HepG2 (cell line): ENCODE measurements around the gene SLC6A4. TPM values are rescaled to one million over a fixed set of nuclear protein-coding genes. Genes with fewer than 3 reads are reported as not detected.

Source experiments
- ATAC-seq: fragments of 200-7000 bp; cut with Tn5 transposase; 3 replicates; pipeline ENCODE4 v1.9.1; 2020; ENCODE audit warnings: mild to moderate bottlenecking, moderate library complexity
- BruUV-seq: library from RNA; stranded (reverse); fragments of 400-500 nt; replicated peaks from 2 replicates; lab custom pipeline; 2021; lab: Mats Ljungman, UMichigan
- CTCF ChIA-PET: fragments of 300-600 bp; formaldehyde crosslinking; extraction: SDS; loops from one replicate; lab custom pipeline; 2021; ENCODE audit warnings: low total read pairs, inconsistent platforms, low intra/inter-chr PET ratio; lab: Yijun Ruan, JAX
- POLR2A ChIA-PET: fragments of 350-600 bp; sonication (Branson Sonifier 250); formaldehyde crosslinking; loops from one replicate; lab custom pipeline; 2020; ENCODE audit warnings: antibody characterized with exemption, inconsistent platforms; lab: Yijun Ruan, JAX
- DNase-seq: peaks from one replicate; pipeline ENCODE4 v3.0.0-alpha.2; 2015; ENCODE audit warnings: low spot score
- FAIRE-seq: peaks from 3 replicates; lab custom pipeline; 2011; peaks lifted over from hg19 to GRCh38; lab: Jason Lieb, UNC
- H2AFZ ChIP-seq: one replicate; pipeline ENCODE4 v1.6.1; 2011; ENCODE audit warnings: low read length, inconsistent platforms
- H3K27ac ChIP-seq: fragments of 300-600 bp; 3 replicates; pipeline ENCODE4 v1.8.0; 2011; ENCODE audit warnings: mixed run types, mild to moderate bottlenecking, mixed read lengths, low read length, inconsistent platforms; ENCODE audit not compliant: insufficient read depth; ENCODE audit errors: extremely low read length
- H3K27me3 ChIP-seq, 2 experiments: fragments of 200-600 bp in 1 of 2; 2 replicates in 1 of 2; 3 replicates in 1 of 2; pipeline versions ENCODE4 v1.6.0 to v1.8.0; 2011; ENCODE audit warnings: low read length in 2 of 2, mild to moderate bottlenecking in 2 of 2, moderate library complexity in 2 of 2, inconsistent platforms in 1 of 2; ENCODE audit not compliant: insufficient read depth in 2 of 2, control insufficient read depth in 1 of 2
- H3K36me3 ChIP-seq, 2 experiments: fragments of 200-600 bp in 1 of 2; replicated peaks in 1 of 2; 2 replicates in 1 of 2; 3 replicates in 1 of 2; pipeline versions ENCODE4 v1.5.1 to v1.8.0; 2011; ENCODE audit warnings: low read length in 2 of 2, inconsistent platforms in 1 of 2; ENCODE audit not compliant: insufficient read depth in 2 of 2, control insufficient read depth in 1 of 2
- H3K4me1 ChIP-seq: 2 replicates; pipeline ENCODE4 v1.5.1; 2012; ENCODE audit warnings: low read length, inconsistent platforms; ENCODE audit not compliant: insufficient read depth
- H3K4me2 ChIP-seq: 2 replicates; pipeline ENCODE4 v1.6.0; 2011; ENCODE audit warnings: low read depth, low read length, inconsistent platforms
- H3K4me3 ChIP-seq, 3 experiments: fragments of 200-600 bp in 1 of 3; sonication (generic), shearing (Covaris generic) in 1 of 3; replicated peaks in 1 of 3; 2 replicates each; pipeline ENCODE4 v1.5.1; 2011 to 2016; ENCODE audit warnings: low read length in 3 of 3, inconsistent platforms in 2 of 3, low read depth in 2 of 3, mild to moderate bottlenecking in 2 of 3, control low read depth in 1 of 3, mixed read lengths in 1 of 3; ENCODE audit not compliant: insufficient read depth in 1 of 3
- H3K79me2 ChIP-seq: one replicate; pipeline ENCODE4 v1.6.1; 2011; ENCODE audit warnings: low read length, inconsistent platforms; ENCODE audit not compliant: insufficient read depth
- H3K9ac ChIP-seq: 2 replicates; pipeline ENCODE4 v1.6.0; 2011; ENCODE audit warnings: mild to moderate bottlenecking, low read depth, low read length, inconsistent platforms; ENCODE audit not compliant: insufficient read depth
- H3K9me3 ChIP-seq: 2 replicates; pipeline ENCODE4 v1.5.1; 2012; ENCODE audit warnings: mild to moderate bottlenecking, low read length
- H4K20me1 ChIP-seq: 2 replicates; pipeline ENCODE4 v1.6.0; 2011; ENCODE audit warnings: inconsistent platforms, mild to moderate bottlenecking, low read length, moderate library complexity; ENCODE audit not compliant: insufficient read depth
- FOSL2 ChIP-seq: sonication (generic); formaldehyde crosslinking; IDR thresholded peaks from 2 replicates; pipeline ENCODE4 v1.4.0; 2020; ENCODE audit warnings: missing genetic modification reagents
- FOXC1 ChIP-seq: sonication (generic); formaldehyde crosslinking; IDR thresholded peaks from 2 replicates; pipeline ENCODE4 v1.8.0; 2022; ENCODE audit warnings: mild to moderate bottlenecking, missing genetic modification reagents, borderline replicate concordance
- MEF2D ChIP-seq: sonication (generic); formaldehyde crosslinking; IDR thresholded peaks from 2 replicates; pipeline ENCODE4 v1.5.1; 2020; ENCODE audit warnings: mild to moderate bottlenecking, missing genetic modification reagents
- ONECUT2 ChIP-seq: sonication (generic); formaldehyde crosslinking; IDR thresholded peaks from 2 replicates; pipeline ENCODE4 v1.4.0; 2020; ENCODE audit warnings: missing genetic modification reagents
- PCBP2 ChIP-seq: fragments of 200-400 bp; formaldehyde crosslinking; optimal IDR thresholded peaks from 2 replicates; pipeline ENCODE3; 2018; ENCODE audit warnings: low read length, low read depth; ENCODE audit not compliant: poor library complexity, severe bottlenecking
- RBM39 ChIP-seq: fragments of 200-400 bp; formaldehyde crosslinking; IDR thresholded peaks from one replicate; pipeline ENCODE4 v1.6.1; 2018; ENCODE audit warnings: antibody characterized with exemption, mild to moderate bottlenecking, low read depth, low read length; ENCODE audit not compliant: poor library complexity, severe bottlenecking
- SIN3B ChIP-seq: fragments of 150-350 bp; IDR thresholded peaks from 2 replicates; pipeline ENCODE4 v1.6.1; 2014; ENCODE audit warnings: low read length
- TBX2 ChIP-seq: sonication (generic); formaldehyde crosslinking; IDR thresholded peaks from 2 replicates; pipeline ENCODE4 v1.5.0; 2020; ENCODE audit warnings: missing genetic modification reagents, mild to moderate bottlenecking, borderline replicate concordance
- XBP1 ChIP-seq: sonication (generic); formaldehyde crosslinking; IDR thresholded peaks from 2 replicates; pipeline ENCODE4 v1.5.0; 2020; ENCODE audit warnings: missing genetic modification reagents
- XRCC5 ChIP-seq: fragments of 200-400 bp; formaldehyde crosslinking; optimal IDR thresholded peaks from 2 replicates; pipeline ENCODE3; 2017; ENCODE audit warnings: mild to moderate bottlenecking, low read length
- ZNF232 ChIP-seq: sonication (generic); formaldehyde crosslinking; IDR thresholded peaks from 2 replicates; pipeline ENCODE4 v1.4.0; 2020; ENCODE audit warnings: missing genetic modification reagents, borderline replicate concordance
- ZNF264 ChIP-seq: sonication (generic); formaldehyde crosslinking; IDR thresholded peaks from 2 replicates; pipeline ENCODE4 v1.4.0; 2020; ENCODE audit warnings: missing genetic modification reagents
- ZNF556 ChIP-seq: sonication (generic); formaldehyde crosslinking; IDR thresholded peaks from 2 replicates; pipeline ENCODE4 v1.4.0; 2020; ENCODE audit warnings: mild to moderate bottlenecking, missing genetic modification reagents, borderline replicate concordance
- WGBS: methylation state at CpG from one replicate; pipeline ENCODE4 v1.1.6; 2017; ENCODE audit warnings: low lambda C conversion rate; 5-methylcytosine and 5-hydroxymethylcytosine counted together
- in situ Hi-C: cut with HindIII; loops from 2 replicates; pipeline ENCODE4 v1.10.0; 2017; ENCODE audit warnings: low pct_unique_long_range_greater_than_20kb; ENCODE audit not compliant: extremely low pct_ligation_motif_present
- intact Hi-C: fragments of 100-400 bp; cut with micrococcal nuclease; formaldehyde crosslinking; loops from one replicate; pipeline ENCODE4 v1.10.0; 2022; ENCODE audit not compliant: unreplicated experiment
- polyA plus RNA-seq, 8 experiments: library from polyadenylated mRNA; depleted of rRNA in 3 of 8; stranded (reverse) in 7 of 8; unstranded in 1 of 8; fragments of >200 nt; fragmentation: Illumina TruSeq in 4 of 8; extraction: Trizol in 4 of 8; gene quantifications; 2 replicates each; pipeline versions ENCODE4 v1.2.1 to v1.2.3, GENCODE V29; 2011 to 2016; ENCODE audit warnings: low read depth in 4 of 8, missing spikeins in 1 of 8, mixed read lengths in 1 of 8; ENCODE audit not compliant: insufficient read depth in 1 of 8
- total RNA-seq, 5 experiments: library from RNA; depleted of rRNA; stranded (reverse); fragments of >200 nt; fragmentation: Illumina TruSeq; extraction: Trizol; gene quantifications; 2 replicates each; pipeline ENCODE4 v1.2.3, GENCODE V29; 2016; ENCODE audit warnings: low read depth in 1 of 5
- TF ChIP-seq, protein P1 (sequence below): sonication (generic); formaldehyde crosslinking; IDR thresholded peaks from 2 replicates; pipeline ENCODE4 v1.5.0; 2020; ENCODE audit warnings: mild to moderate bottlenecking, missing genetic modification reagents, borderline replicate concordance
- TF ChIP-seq, protein P2 (sequence below): sonication (generic); formaldehyde crosslinking; conservative IDR thresholded peaks from 2 replicates; pipeline ENCODE4 v1.8.0; 2022; ENCODE audit warnings: mild to moderate bottlenecking, moderate library complexity, missing genetic modification reagents
- TF ChIP-seq, protein P3 (sequence below): sonication (generic); formaldehyde crosslinking; IDR thresholded peaks from 2 replicates; pipeline ENCODE4 v1.5.0; 2020; ENCODE audit warnings: mild to moderate bottlenecking, missing genetic modification reagents
- TF ChIP-seq, protein P4 (sequence below): sonication (generic); formaldehyde crosslinking; IDR thresholded peaks from 2 replicates; pipeline ENCODE4 v1.5.0; 2020; ENCODE audit warnings: missing genetic modification reagents, mild to moderate bottlenecking, borderline replicate concordance

Gene SLC6A4
- total and polyA plus RNA-seq, 2 of the 13 experiments (the other 11 are each of a cell fraction or from before 2014, with no cell fraction given) = 7.6 to 20.3 TPM

DNA sequence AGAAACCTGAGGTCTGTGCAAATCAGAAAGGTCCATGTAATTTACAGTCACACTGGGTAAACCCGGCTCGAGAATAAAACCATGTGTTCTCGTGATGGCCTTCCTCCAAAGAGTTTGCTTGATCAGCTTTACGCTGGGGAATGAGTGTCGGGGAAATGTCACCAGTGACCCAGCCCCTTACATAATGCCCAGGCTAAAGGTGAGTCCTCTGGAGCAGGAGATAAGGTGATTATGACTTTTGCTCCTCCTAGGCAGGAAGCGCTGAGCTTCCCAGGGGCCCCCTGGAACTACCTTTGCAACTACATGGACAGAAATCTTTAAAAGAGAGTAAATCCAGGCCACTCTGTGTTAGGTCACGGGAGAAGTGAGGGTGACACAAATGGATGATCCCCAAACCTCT, 15.7 kb downstream of the SLC6A4 start:
- H3K27ac ChIP-seq = peak overlapping the region; percentile 50
- 26% methylated on average over 7 of the region's 7 CpGs for WGBS
- peak; percentile 20; the same call in 2 of the 3 replicates for ATAC-seq
- peaks cover 62% of the 10 kb centered on the region for H3K4me1 ChIP-seq
- peaks cover 0 to 2% of the 10 kb centered on the region in 2 experiments; a peak in 1 of 5 replicates for H3K36me3 ChIP-seq
- peak overlapping the region in 1 of 3 experiments; percentile 12; a peak in 1 of 6 replicates for H3K4me3 ChIP-seq
- no peaks in the 10 kb centered on the region for H3K9me3 ChIP-seq
- peak; percentile 39 for FAIRE-seq
- H3K9ac ChIP-seq = peak overlapping the region; percentile 49
- in situ Hi-C loops (no loop called here), intact Hi-C loops (loop anchor here (10.0 kb wide), 1 partner anchor 45 kb away; no protein-coding TSS in a partner anchor)
- no peaks in the 10 kb centered on the region for H4K20me1 ChIP-seq
- ChIA-PET CTCF (no interaction called here), POLR2A (interaction anchor here (1.1 kb wide), 1 partner anchor 13 kb away, joined by 3 read pairs; no protein-coding TSS in a partner anchor)
- BruUV-seq = no TSS peak
- peak overlapping the region; percentile 56 for H3K4me2 ChIP-seq
- peak overlapping the region; percentile 42 for H2AFZ ChIP-seq
- H3K27me3 ChIP-seq = no peaks in the 10 kb centered on the region
- no peak for DNase-seq
- H3K79me2 ChIP-seq = no peaks in the 10 kb centered on the region
- TF ChIP-seq, protein P1, sequence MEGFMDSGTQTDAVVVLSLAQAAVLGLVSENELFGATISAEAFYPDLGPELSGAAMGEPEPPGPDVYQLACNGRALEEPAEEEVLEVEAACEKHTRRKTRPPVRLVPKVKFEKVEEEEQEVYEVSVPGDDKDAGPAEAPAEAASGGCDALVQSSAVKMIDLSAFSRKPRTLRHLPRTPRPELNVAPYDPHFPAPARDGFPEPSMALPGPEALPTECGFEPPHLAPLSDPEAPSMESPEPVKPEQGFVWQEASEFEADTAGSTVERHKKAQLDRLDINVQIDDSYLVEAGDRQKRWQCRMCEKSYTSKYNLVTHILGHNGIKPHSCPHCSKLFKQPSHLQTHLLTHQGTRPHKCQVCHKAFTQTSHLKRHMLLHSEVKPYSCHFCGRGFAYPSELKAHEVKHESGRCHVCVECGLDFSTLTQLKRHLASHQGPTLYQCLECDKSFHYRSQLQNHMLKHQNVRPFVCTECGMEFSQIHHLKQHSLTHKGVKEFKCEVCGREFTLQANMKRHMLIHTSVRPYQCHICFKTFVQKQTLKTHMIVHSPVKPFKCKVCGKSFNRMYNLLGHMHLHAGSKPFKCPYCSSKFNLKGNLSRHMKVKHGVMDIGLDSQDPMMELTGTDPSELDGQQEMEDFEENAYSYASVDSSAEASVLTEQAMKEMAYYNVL (CRISPR knock-in tag) = no peak
- TF ChIP-seq TBX2 (CRISPR knock-in tag) (0 out of 2 replicates have a peak, but pooled peaks have one; percentile 27), ZNF232 (CRISPR knock-in tag) (no peak), PCBP2 (no peak), XBP1 (no peak), ONECUT2 (CRISPR knock-in tag) (no peak), RBM39 (no peak), MEF2D (peak; percentile 53; the same call in 1 of the 2 replicates), XRCC5 (no peak), FOSL2 (CRISPR knock-in tag) (peak; percentile 22; the same call in 1 of the 2 replicates), ZNF264 (no peak), SIN3B (no peak), ZNF556 (no peak), FOXC1 (CRISPR knock-in tag) (no peak)
- TF ChIP-seq, protein P2, sequence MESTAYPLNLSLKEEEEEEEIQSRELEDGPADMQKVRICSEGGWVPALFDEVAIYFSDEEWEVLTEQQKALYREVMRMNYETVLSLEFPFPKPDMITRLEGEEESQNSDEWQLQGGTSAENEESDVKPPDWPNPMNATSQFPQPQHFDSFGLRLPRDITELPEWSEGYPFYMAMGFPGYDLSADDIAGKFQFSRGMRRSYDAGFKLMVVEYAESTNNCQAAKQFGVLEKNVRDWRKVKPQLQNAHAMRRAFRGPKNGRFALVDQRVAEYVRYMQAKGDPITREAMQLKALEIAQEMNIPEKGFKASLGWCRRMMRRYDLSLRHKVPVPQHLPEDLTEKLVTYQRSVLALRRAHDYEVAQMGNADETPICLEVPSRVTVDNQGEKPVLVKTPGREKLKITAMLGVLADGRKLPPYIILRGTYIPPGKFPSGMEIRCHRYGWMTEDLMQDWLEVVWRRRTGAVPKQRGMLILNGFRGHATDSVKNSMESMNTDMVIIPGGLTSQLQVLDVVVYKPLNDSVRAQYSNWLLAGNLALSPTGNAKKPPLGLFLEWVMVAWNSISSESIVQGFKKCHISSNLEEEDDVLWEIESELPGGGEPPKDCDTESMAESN = no peak
- TF ChIP-seq, protein P3, sequence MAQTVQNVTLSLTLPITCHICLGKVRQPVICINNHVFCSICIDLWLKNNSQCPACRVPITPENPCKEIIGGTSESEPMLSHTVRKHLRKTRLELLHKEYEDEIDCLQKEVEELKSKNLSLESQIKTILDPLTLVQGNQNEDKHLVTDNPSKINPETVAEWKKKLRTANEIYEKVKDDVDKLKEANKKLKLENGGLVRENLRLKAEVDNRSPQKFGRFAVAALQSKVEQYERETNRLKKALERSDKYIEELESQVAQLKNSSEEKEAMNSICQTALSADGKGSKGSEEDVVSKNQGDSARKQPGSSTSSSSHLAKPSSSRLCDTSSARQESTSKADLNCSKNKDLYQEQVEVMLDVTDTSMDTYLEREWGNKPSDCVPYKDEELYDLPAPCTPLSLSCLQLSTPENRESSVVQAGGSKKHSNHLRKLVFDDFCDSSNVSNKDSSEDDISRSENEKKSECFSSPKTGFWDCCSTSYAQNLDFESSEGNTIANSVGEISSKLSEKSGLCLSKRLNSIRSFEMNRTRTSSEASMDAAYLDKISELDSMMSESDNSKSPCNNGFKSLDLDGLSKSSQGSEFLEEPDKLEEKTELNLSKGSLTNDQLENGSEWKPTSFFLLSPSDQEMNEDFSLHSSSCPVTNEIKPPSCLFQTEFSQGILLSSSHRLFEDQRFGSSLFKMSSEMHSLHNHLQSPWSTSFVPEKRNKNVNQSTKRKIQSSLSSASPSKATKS (CRISPR knock-in tag) = no peak
- TF ChIP-seq, protein P4, sequence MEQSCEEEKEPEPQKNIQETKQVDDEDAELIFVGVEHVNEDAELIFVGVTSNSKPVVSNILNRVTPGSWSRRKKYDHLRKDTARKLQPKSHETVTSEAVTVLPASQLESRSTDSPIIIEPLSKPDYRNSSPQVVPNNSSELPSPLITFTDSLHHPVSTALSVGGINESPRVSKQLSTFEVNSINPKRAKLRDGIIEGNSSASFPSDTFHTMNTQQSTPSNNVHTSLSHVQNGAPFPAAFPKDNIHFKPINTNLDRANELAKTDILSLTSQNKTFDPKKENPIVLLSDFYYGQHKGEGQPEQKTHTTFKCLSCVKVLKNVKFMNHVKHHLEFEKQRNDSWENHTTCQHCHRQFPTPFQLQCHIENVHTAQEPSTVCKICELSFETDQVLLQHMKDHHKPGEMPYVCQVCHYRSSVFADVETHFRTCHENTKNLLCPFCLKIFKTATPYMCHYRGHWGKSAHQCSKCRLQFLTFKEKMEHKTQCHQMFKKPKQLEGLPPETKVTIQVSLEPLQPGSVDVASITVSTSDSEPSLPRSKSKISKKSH = no peak
